Raji (cell line): ENCODE data around the gene TAS2R43.

Experiments
- POLR2A ChIP-seq: IDR thresholded peaks from 2 replicates; pipeline ENCODE4 v1.6.1; 2011; ENCODE audit warnings: low read depth, low read length, control low read depth; ENCODE audit not compliant: insufficient read depth

The TAS2R43 gene

GRCh38 chr12:11092128-11092527 lies at the start of gene TAS2R43:
Gene TAS2R43 (minus strand): TSS chr12:11092313. CDS start chr12:11092229, 84 bp downstream.
- no peak for TF ChIP-seq POLR2A

GRCh38 chr12:11136075-11136474 lies 44.0 kb upstream of the TAS2R43 start:
- no peak for TF ChIP-seq POLR2A

GRCh38 chr12:11134305-11134704 lies 42.2 kb upstream of the TAS2R43 start, which contains the start of gene TAS2R30:
Gene TAS2R30 (minus strand): TSS chr12:11134644. CDS start chr12:11134244, 400 bp downstream.
- no peak for TF ChIP-seq POLR2A

- TF ChIP-seq POLR2A, result no peak
Measured at GRCh38 chr12:11133816-11134215, 41.7 kb upstream of the TAS2R43 start.

- TF ChIP-seq POLR2A, result no peak
Measured at GRCh38 chr12:11133162-11133561, 41.0 kb upstream of the TAS2R43 start.

GRCh38 chr12:11130999-11131398 lies 38.9 kb upstream of the TAS2R43 start:
- no peak for TF ChIP-seq POLR2A

GRCh38 chr12:11130382-11130781 lies 38.3 kb upstream of the TAS2R43 start:
- TF ChIP-seq POLR2A, result no peak

- TF ChIP-seq POLR2A, result no peak
Measured at GRCh38 chr12:11108862-11109261, 16.7 kb upstream of the TAS2R43 start.

- no peak for TF ChIP-seq POLR2A
Measured at GRCh38 chr12:11107719-11108118, 15.6 kb upstream of the TAS2R43 start.

GRCh38 chr12:11106288-11106687 lies 14.2 kb upstream of the TAS2R43 start:
- TF ChIP-seq POLR2A, result no peak

GRCh38 chr12:11105546-11105945 lies 13.4 kb upstream of the TAS2R43 start:
- no peak for TF ChIP-seq POLR2A

- no peak for TF ChIP-seq POLR2A
Measured at GRCh38 chr12:11089246-11089645, 2.9 kb downstream of the TAS2R43 start.

GRCh38 chr12:11085419-11085818 lies 6.7 kb downstream of the TAS2R43 start:
- no peak for TF ChIP-seq POLR2A

GRCh38 chr12:11081987-11082386 lies 10.1 kb downstream of the TAS2R43 start:
- TF ChIP-seq POLR2A, result no peak

GRCh38 chr12:11078246-11078645 lies 13.9 kb downstream of the TAS2R43 start:
- TF ChIP-seq POLR2A, result no peak

- no peak for TF ChIP-seq POLR2A
Measured at GRCh38 chr12:11075642-11076041, 16.5 kb downstream of the TAS2R43 start.

GRCh38 chr12:11071414-11071813 lies 20.7 kb downstream of the TAS2R43 start:
- TF ChIP-seq POLR2A, result no peak
